ENCODE measurements around the gene ARX.

ARX gene

GRCh38 chrX:25016361-25016671, 551 bp upstream of the ARX start:
- Histone ChIP-seq H3K9me3 (no peaks in the 10 kb centered on the region), H3K27me3 (peaks cover 98% of the 10 kb centered on the region), H3K27ac (no peak overlapping the region), H3K4me3 (ENCODE audit: low read depth in 1 of 2, low read length in 1 of 2) (no peak overlapping the region), H3K36me3 (no peaks in the 10 kb centered on the region), H3K4me1 (ENCODE audit: control insufficient read depth in 1 of 2, insufficient read depth in 1 of 2, low read depth in 1 of 2, low read length in 1 of 2) (peaks cover 2 to 8% of the 10 kb centered on the region in 2 experiments)
- TF ChIP-seq CTCF (IDR thresholded peaks at IDR 0.05): no peak

- Histone ChIP-seq H3K9me3 (no peaks in the 10 kb centered on the region), H3K36me3 (no peaks in the 10 kb centered on the region), H3K27ac (no peak overlapping the region), H3K4me1 (ENCODE audit: control insufficient read depth in 1 of 2, insufficient read depth in 1 of 2, low read depth in 1 of 2, low read length in 1 of 2) (peaks cover 2 to 3% of the 10 kb centered on the region in 2 experiments), H3K4me3 (ENCODE audit: low read depth in 1 of 2, low read length in 1 of 2) (no peak overlapping the region), H3K27me3 (peaks cover 98% of the 10 kb centered on the region)
- TF ChIP-seq CTCF (IDR thresholded peaks at IDR 0.05): no peak
These were observed 1.4 kb downstream of the ARX start for GRCh38 chrX:25014366-25014838.

GRCh38 chrX:25013632-25014365, 2.0 kb downstream of the ARX start:
- Histone ChIP-seq H3K4me3 (ENCODE audit: low read depth in 1 of 2, low read length in 1 of 2) (no peak overlapping the region), H3K36me3 (no peaks in the 10 kb centered on the region), H3K9me3 (no peaks in the 10 kb centered on the region), H3K4me1 (ENCODE audit: control insufficient read depth in 1 of 2, insufficient read depth in 1 of 2, low read depth in 1 of 2, low read length in 1 of 2) (peaks cover 2 to 3% of the 10 kb centered on the region in 2 experiments), H3K27ac (no peak overlapping the region), H3K27me3 (peaks cover 98% of the 10 kb centered on the region)
- no peak for TF ChIP-seq CTCF (IDR thresholded peaks at IDR 0.05)

- Histone ChIP-seq H3K4me3 (ENCODE audit: low read depth in 1 of 2, low read length in 1 of 2) (peak overlapping the region in 1 of 2 experiments; percentile 3), H3K27me3 (peaks cover 98% of the 10 kb centered on the region)
- no peak for TF ChIP-seq CTCF (IDR thresholded peaks at IDR 0.05)
These were observed 2.8 kb downstream of the ARX start for GRCh38 chrX:25012793-25013631.

GRCh38 chrX:25012433-25012735, 3.4 kb downstream of the ARX start:
- TF ChIP-seq CTCF (IDR thresholded peaks at IDR 0.05): no peak
- Histone ChIP-seq H3K4me3 (ENCODE audit: low read depth in 1 of 2, low read length in 1 of 2) (no peak overlapping the region), H3K36me3 (no peaks in the 10 kb centered on the region), H3K9me3 (no peaks in the 10 kb centered on the region), H3K27ac (no peak overlapping the region), H3K27me3 (peaks cover 98% of the 10 kb centered on the region), H3K4me1 (ENCODE audit: control insufficient read depth in 1 of 2, insufficient read depth in 1 of 2, low read depth in 1 of 2, low read length in 1 of 2) (peaks cover 2 to 3% of the 10 kb centered on the region in 2 experiments)

More at GRCh38 chrX:25012793-25013631, 2.8 kb downstream of the ARX start:
- Histone ChIP-seq H3K27ac (no peak overlapping the region), H3K4me1 (ENCODE audit: control insufficient read depth in 1 of 2, insufficient read depth in 1 of 2, low read depth in 1 of 2, low read length in 1 of 2) (peaks cover 2 to 3% of the 10 kb centered on the region in 2 experiments), H3K9me3 (no peaks in the 10 kb centered on the region), H3K36me3 (no peaks in the 10 kb centered on the region)
